WTC11 (cell line): ENCODE data around the gene FUT7.

ENCODE experiments used
- AR ChIP-seq: fragments of 250-450 bp; sonication (Bioruptor Pico); IDR thresholded peaks from 2 replicates; pipeline ENCODE4 v1.9.0; 2021; ENCODE audit warnings: mild to moderate bottlenecking
- ATF2 ChIP-seq: sonication (generic); formaldehyde crosslinking; IDR thresholded peaks from 2 replicates; pipeline ENCODE4 v1.8.1; 2022; ENCODE audit warnings: low read depth, missing genetic modification reagents, borderline replicate concordance
- CREM ChIP-seq: sonication (generic); formaldehyde crosslinking; IDR thresholded peaks from 2 replicates; pipeline ENCODE4 v1.8.1; 2022; ENCODE audit warnings: mild to moderate bottlenecking, missing genetic modification reagents, moderate library complexity
- CTCF ChIP-seq: fragments of 200-600 bp; IDR thresholded peaks from 2 replicates; pipeline ENCODE4 v1.8.0; 2022; ENCODE audit warnings: antibody characterized with exemption
- E2F5 ChIP-seq: sonication (generic); formaldehyde crosslinking; IDR thresholded peaks from 2 replicates; pipeline ENCODE4 v1.8.1; 2022; ENCODE audit warnings: mild to moderate bottlenecking, moderate library complexity, missing genetic modification reagents
- IRF2 ChIP-seq: sonication (generic); formaldehyde crosslinking; IDR thresholded peaks from 2 replicates; pipeline ENCODE4 v1.8.0; 2022; ENCODE audit warnings: low read depth, missing genetic modification reagents, borderline replicate concordance
- SP1 ChIP-seq: sonication (generic); formaldehyde crosslinking; conservative IDR thresholded peaks from 2 replicates; pipeline ENCODE4 v1.8.1; 2022; ENCODE audit warnings: missing genetic modification reagents
- USF1 ChIP-seq: sonication (generic); formaldehyde crosslinking; IDR thresholded peaks from 2 replicates; pipeline ENCODE4 v1.8.0; 2022; ENCODE audit warnings: mild to moderate bottlenecking, missing genetic modification reagents
- ZNF121 ChIP-seq: sonication (generic); formaldehyde crosslinking; IDR thresholded peaks from 2 replicates; pipeline ENCODE4 v1.8.0; 2023; ENCODE audit warnings: missing genetic modification reagents
- ZNF232 ChIP-seq: sonication (generic); formaldehyde crosslinking; IDR thresholded peaks from 2 replicates; pipeline ENCODE4 v1.8.0; 2022; ENCODE audit warnings: mild to moderate bottlenecking, missing genetic modification reagents
- ZNF512 ChIP-seq: sonication (generic); formaldehyde crosslinking; IDR thresholded peaks from 2 replicates; pipeline ENCODE4 v1.8.1; 2022; ENCODE audit warnings: missing genetic modification reagents, borderline replicate concordance

- no peak for TF ChIP-seq AR (CRISPR knock-in tag)
- TF ChIP-seq ZNF121, result no peak
- TF ChIP-seq E2F5 (CRISPR knock-in tag), result no peak
- TF ChIP-seq SP1 (CRISPR knock-in tag), result peak; percentile 36; the same call in 1 of the 2 replicates
- no peak for TF ChIP-seq ZNF232 (CRISPR knock-in tag)
- peak; percentile 83 for TF ChIP-seq CTCF
- TF ChIP-seq CREM (CRISPR knock-in tag), result no peak
- TF ChIP-seq IRF2 (CRISPR knock-in tag), result no peak
- TF ChIP-seq ZNF512 (CRISPR knock-in tag), result no peak
- TF ChIP-seq USF1 (CRISPR knock-in tag), result no peak
- TF ChIP-seq ATF2 (CRISPR knock-in tag), result no peak
Observed at GRCh38 chr9:137034709-137035506, 3.0 kb upstream of the FUT7 start.
